Stimulated activated CD8-positive, alpha-beta memory T cell treated with anti-CD3 and anti-CD28 coated beads, Interleukin-12 subunit alpha, Interleukin-12 subunit beta, amount 100 ng/mL, for 24 hours (primary cell): ENCODE measurements around the gene SEPHS2.

Source experiments
- DNase-seq: peaks from one replicate; pipeline ENCODE4 v3.0.0-alpha.2; 2020; ENCODE audit errors: extremely low read depth

Gene SEPHS2

DNA sequence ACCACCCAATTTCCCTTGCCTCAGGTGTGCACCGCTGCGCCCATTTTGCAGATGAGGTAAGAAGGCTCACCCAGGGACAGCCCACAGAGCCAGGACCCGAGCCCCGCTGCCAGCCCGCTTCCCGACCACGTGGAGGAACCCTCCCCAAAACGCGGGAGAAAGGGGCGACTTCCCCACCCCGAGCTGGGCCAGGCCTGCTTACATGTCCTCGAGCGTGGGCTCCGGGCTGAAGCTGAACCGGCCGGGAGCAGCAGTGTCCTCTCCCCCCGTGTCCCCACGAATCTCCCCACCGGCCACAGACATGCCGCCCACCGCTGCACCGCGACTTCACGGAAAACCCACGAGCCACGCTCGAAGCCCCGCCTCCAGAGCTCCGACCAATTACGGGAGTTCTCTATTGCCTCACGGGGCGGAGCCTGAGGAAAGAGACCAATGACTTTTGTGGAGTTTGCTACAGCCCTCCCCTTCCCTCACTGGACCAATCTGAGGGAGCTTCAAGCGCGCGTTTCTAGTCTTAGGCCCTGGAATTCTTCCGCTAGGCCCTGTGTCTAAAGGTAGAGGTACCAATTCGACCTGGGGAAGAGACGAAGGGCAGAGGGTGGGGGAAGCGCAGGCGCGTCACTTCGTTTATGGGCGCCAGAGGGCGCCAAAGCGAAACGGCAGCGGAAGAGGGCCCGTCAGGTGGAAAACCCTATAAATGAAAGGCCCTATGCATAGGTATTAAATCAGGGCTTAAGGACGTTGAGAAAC is 15.8 kb downstream of the SEPHS2 start, which contains the start of gene DCTPP1:
Gene DCTPP1, minus strand, starts transcription at position 353 of the 750 bp plus-strand sequence. Its CDS starts 50 bp downstream, at position 303.
- peak; percentile 91 for DNase-seq

DNA sequence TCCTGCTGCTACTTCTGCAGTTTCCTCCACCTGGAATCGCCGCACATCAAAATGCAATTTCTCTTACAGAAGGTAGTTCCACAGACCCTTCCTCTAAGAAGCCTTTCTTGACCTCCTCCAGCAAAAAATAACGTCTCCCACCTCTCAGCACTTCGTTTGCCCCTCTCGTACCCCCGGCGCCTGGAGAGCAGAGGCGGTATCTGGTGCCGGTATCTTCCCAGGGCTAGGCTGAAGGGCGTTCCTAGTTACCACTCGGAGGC is 16.3 kb downstream of the SEPHS2 start:
- no peak for DNase-seq

DNA sequence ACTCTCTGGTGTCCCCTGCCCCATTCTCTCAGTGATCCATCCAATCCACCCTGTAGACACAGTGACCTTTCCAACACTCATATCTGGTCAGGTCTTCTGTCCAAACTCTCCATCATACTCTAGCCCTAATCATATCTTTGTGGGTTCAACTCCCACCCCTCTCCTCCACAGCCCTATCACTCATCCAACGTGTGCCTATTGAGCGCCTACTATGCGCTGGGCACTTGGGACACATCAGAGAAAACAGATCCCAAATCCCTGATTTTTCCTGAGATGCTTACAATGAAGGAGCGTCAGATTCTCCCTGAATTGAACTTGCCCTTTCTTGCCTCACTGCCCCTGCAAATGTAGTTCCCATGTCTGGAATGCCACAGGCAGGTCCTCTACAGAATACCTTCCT is 17.6 kb downstream of the SEPHS2 start:
- DNase-seq: no peak

DNA sequence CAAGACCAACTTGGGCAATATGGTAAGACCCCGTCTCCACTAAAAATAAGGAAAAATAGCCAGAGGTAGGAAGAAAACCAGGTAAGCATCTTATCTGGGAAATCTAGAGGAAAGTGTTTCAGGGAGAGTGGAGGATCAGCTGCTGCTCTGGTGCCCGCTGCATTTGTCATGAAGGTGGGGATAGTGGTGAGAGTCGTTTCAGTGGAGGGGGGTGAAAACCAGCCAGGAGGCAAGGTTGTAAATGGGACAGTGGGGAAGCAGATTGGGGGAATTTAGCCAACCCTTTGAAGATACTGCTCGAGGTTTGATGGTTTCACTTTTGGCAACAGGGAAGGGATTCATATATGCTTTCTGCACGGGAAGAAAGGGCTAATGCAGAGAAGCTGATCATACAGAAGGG is 24.7 kb downstream of the SEPHS2 start:
- no peak for DNase-seq

DNA sequence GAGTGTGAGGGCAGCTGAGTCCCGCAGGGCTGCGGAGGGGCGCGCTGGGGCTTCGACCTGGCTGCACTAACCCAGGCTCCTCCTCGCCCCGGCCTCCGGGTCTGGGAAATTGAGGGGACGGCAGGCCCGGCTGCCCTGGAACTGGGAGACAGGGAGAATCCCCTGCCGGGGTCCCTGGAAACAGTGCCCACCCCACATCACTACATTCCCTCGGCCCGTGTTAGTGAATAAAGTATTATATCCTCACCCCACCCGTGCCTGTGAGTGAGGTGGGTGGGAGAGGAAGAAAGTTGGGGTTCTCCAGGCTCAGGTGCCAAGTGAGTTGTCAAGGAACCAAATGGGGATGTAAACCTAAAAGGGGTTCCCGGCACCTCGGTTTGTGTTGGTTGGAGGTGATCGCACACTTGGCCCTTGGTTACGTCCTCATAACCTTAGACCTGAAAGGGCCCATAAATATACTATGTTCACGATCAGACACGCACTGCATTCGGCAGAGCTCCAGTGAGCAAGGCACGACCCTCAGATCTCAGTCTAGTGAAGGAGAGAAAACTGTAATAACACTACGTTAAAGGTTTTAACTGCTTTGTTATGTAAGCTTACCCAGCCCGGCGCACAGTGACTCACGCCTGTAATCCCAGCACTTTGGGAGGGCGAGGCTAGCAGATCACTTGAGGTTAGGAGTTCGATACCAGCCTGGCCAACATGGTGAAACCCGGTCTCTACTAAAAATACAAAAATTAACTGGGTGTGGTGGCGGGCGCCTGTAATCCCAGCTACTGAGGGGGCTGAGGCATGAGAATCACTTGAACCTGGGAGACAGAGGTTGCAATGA is 27.1 kb downstream of the SEPHS2 start:
- no peak for DNase-seq

DNA sequence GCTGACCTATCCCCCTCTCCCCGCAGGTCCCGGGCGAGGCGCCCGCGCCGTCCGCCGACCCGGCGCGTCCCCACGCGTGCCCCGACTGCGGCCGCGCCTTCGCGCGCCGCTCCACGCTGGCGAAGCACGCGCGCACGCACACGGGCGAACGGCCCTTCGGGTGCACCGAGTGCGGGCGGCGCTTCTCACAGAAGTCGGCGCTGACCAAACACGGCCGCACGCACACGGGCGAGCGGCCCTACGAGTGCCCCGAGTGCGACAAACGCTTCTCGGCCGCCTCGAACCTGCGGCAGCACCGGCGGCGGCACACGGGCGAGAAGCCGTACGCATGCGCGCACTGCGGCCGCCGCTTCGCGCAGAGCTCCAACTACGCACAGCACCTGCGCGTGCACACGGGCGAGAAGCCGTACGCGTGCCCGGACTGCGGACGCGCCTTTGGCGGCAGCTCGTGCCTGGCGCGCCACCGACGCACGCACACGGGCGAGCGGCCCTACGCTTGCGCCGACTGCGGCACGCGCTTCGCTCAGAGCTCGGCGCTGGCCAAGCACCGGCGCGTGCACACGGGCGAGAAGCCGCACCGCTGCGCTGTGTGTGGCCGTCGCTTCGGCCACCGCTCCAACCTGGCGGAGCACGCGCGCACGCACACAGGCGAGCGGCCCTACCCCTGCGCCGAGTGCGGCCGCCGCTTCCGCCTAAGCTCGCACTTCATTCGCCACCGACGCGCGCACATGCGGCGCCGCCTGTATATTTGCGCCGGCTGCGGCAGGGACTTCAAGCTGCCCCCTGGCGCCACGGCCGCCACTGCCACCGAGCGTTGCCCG is 27.9 kb downstream of the SEPHS2 start:
- peak; percentile 68 for DNase-seq

DNA sequence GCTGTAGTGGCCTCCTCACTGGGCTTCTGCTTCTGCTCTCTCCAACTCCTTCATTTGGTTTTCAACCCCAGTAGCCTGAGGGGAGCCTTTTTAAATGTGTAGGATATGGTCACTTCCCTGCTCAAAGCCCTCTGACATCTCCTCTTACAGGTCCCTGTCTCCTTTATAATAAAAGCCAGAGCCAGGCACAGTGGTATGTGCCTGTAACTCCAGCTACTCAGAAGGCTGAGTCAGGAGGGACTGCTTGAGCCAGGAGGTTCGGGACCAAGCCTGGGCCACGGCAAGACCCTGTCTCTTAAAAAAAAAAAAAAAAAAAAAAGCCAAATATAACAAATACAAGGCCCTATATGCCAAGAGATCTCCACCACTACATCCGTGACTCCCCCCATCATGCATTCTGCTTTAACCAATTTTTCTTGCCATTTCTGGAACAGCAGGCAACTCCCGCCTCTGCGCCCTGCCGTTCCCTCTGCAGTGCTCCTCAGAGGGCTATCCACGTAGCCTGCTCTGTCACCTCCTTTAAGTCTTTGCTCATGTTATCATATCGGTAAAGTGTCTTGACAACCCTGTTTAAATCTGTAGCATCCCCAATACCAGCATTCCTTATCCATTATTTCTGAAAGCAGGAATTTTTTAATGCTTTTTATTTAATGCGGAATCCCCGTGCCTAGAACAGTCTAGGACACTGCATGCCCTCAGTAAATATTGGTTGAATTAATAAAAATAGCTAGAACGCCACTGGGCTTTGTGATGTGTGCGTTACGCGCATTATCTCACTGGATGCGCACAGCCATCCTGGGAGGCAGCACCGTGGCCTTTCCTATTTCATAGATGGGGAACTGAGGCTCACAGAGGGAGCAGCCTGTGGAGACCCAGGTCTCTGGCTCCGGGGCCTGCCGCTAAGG is 28.8 kb downstream of the SEPHS2 start:
- DNase-seq: no peak

DNA sequence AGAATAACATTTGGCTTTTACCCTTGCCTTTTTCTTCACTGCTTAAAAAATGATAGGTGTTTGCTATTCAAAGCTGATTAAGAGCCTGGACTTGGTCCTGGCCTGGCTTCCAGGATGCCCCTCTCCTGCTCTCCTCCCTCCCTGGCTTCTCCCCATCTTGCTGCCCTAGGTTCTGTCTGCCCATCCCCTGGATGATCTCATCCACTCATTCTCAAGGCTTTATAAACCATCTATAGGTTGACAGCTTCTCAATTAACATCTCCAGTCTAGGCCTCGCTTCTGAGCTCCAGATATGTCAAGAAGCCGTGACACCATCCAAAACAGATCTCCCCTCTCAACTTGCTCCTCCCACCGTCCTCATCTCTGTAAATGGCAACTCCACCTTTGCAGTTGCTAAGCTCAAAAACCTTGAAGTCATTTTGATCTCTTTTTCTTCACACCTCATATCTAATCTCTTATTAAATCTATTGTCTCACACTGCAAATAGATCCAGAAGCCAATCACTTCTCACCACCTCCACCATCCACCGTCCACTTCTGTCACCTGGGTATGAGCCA is 29.5 kb downstream of the SEPHS2 start:
- DNase-seq: no peak

DNA sequence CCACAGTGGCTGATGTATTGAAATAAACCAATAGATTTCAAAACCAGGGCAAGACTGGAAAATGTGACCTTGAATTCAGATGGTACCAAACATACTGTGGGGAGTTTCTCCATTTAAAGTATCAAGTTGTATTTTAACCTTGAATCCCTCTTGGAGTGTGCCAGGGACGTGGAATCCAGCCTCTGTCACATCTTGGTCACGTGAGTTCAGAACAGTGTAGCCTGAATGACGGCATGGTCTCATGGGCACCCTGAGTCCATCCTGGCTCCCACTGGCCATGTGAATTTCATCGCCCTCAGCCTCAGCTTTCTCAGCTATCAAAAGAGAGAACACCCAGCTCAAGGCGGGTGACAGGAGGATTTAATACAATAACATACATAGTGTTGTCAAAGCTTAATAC is 31.5 kb downstream of the SEPHS2 start:
- DNase-seq: no peak

DNA sequence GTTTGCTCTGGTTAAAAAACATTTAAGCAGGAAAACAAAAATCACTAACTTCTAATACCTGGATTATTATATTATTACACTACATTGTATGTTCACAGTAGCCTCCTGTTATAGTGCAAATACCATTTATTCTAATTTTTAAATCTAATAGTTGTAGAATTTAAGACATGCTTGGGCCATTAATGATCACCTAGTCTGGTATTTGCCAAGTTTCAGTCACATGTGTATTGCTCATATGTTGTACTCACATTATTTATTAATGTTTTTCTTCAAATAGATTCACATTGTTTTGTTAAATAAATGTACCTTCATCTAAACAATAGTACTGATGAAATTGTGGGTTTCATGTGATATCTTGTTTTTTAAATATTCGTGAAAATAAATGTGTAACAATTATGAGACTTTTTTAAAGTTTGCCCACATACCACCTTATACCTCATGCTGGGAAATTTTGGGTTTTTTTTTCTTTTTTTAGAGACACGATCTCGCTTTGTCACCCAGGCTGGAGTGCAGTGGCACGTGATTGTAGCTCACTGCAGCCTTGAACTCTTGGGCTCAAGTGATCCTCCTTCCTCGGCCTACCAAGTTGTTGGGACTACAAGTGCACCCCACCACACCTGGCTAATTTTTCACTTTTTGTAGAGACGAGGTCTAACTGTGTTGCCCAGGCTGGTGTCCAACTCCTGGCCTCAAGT is 32.4 kb downstream of the SEPHS2 start:
- no peak for DNase-seq

DNA sequence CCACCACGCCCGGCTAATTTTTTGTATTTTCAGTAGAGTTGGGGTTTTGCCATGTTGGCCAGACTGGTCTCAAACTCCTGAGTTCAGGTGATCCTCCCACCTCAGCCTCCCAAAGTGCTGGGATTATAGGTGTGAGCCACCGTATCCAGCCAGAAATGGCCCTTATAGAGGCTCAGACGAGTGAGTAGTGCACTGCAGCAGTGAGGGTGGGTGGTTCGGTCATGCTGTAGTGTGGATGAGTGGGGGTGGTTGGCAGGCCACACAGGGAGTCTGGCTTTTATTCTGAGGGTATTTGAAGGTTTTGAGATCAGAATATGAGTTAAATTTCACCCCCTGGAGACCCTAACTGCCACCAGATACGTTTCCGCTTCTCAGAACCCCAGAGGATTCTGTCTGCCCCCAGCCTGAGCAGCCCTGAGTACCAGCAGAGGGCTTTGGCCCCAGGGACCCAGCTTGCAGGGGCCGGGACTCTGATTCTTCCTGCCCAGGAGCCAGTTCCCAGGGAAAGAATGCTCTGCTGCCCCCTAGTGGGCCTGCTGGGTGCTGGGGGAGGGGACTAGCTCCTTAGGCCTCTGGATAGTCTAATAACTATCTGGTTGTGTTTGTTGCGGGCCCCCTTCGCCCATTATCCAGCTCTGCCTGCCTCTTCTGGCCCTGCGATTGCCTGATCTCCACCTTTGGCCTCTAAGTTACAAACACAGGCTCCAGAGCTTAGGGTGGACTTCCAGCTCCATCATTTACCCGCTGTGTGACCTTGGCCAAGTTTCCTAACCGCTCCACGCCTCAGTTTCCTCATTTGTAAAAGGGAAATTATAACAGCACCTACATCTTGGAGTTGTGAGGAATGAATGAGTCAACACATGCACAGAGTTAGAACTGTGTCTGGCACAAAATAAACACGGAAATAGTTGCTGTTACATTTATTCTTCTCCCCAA is 36.3 kb downstream of the SEPHS2 start:
- DNase-seq: peak; percentile 73

DNA sequence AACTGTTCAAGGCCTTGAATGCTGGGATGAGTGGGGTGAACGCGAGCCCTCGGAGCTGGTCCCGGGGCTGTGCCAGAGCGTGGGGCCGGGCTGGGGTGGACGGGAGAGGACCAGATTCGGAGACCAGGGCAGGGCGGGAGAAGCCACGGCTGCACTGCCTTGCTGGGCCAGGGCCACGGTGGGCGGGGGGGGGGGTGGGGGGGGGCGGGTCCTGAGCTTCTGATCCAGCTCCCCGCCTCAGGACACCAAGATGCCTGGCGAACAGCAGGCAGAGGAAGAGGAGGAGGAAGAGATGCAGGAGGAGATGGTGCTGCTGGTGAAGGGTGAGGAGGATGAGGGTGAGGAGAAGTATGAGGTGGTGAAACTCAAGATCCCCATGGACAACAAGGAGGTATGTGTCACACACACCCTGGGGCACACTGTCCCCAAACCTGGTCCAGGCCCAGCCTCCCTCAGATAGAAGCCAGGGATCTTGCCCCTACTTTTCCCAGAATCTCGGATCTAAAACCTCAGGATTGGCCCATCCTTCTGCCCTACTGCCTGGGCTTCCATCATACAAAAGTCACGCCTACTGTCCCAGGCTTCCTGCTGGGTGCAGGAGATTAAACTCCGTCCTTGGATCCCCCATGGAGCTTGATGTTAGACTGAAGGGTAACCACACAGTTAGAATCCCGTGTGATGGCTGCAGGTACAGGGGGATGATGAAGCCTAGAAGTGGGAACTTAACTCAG is 37.7 kb downstream of the SEPHS2 start:
- no peak for DNase-seq

DNA sequence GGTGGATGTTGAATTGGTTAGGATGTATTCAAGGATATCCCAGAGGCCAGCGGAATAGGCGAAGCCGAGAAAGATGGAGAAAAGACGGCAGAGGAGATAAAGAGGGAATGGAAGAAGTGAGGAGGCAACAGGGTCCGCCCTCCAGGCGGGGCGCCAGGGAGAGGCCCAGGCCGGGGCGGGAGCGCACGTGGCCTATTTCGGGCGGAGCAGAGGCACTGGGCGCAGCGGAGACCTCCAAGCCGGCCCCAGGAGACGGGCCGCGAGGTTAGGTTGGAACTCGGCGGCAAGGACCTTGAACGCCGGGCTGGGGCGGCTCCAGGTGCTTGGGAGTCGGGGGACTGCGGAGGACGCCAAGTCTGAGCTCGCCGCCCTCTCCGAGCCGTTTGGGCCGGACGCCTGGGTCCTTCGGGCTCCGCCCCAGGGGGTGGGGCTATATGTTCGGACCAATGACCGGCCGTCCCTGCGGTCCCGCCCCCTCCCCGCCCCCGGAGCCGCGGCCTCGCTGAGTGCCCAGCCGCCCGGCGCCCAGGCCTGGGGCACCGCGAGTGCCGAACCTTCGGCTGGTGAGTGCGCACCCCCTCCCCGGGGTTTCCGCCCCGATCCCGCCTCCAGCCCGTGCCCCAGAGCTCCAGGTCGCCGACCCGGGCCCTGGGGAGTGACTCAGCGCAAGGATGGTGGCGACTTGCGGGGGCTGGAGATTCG is 38.4 kb downstream of the SEPHS2 start, which contains the start of gene ZNF771:
Gene ZNF771, plus strand, starts transcription at position 505 of the 702 bp plus-strand sequence. CDS start 448 bp downstream, outside the sequence.
- peak; percentile 90 for DNase-seq

DNA sequence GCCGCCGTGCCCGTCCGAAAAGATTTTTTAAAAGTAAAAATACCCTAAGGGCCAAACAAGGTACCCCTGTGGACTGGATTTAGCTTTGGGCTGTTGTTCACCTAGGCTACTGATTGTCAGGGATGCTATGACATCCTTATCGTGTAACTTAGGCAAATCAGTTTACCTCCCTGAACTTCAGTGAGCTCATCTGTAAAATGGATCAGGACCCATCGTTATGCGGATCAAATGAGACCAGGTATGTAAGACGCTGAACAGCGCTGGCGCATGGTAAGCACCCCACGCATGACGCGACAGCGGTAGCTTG is 38.9 kb downstream of the SEPHS2 start:
- DNase-seq: no peak

DNA sequence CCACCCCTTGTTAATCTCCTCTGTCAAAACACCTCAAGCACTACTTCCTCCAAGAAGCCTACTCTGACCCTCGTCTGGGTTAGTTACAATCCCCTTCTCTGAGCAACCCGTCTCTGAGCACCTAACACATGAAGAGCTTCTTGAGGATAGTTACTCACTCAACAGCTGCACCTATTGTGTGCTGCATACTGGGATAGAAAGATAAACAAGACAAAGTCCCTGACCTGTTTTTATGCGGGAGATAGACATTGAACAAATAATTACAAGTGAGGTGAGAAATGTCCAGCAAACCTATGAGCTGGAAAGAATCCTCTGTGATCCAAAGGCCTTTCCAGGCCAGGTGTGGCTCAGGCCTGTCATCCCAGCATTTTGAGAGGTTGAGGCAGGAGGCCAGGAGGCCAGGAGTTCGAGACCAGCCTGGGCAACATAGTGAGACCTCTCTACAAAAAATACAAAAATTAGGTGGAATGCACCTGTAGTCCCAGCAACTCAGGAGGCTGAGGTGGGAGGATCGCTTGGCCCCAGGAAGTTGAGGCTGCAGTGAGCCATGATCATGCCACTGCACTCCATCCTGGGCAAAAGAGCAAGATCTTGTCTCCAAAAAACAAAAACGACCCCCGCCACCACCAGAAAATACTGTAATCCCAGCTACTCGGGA is 43.8 kb downstream of the SEPHS2 start:
- no peak for DNase-seq

DNA sequence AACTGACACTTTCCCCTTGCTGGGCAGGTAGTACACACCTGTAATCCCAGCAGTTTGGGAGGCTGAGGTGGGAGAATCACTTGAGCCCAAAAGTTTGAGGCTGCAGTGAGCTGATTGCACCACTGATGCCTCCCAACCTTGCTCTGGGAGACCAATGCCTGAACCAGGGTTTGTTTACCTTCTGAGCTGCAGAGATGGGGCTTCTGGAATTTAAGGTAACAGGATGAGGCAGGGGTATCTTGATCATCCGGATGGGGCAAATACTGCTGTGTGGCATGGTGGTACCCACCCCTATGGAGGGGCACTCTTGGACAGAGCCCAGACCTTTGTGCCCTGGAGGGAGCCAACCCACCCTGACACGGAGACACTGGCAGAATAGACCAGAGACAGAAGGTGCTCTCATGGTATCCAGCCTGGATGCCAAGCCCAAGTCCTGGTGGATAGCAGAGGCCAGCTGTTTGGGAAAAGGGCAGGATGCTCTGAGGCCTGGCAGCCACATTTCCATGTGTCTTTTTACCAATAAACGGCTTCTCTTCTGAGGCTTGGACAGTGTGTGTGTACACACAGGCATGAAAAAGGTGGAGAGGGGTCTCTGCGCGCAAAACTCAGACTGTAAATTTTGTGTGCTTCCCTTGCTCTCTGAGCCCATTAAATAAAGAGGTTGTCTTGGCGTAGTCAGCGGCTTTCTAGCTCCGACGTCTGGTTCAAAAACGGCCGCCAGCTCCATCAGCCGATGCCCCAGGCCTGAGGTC is 46.1 kb downstream of the SEPHS2 start:
- no peak for DNase-seq
